Lower leg skin (tissue), 4 donors: ENCODE results near the gene F10. TPM values are rescaled to one million over a fixed set of nuclear protein-coding genes. Genes with fewer than 3 reads are reported as not detected.
A peak's percentile ranks its signal among the peaks of the same experiment; 100 is the strongest.

Experiments
- DNase-seq, 2 donors: peaks; one replicate each; pipeline ENCODE4 v3.0.0-alpha.2; 2019; ENCODE audit warnings: low spot score in 2 of 2
- H3K4me3 ChIP-seq: fragments of 200-600 bp; sonication (generic); 2 replicates; pipeline ENCODE4 v1.5.1; 2017; ENCODE audit warnings: mild to moderate bottlenecking, low read depth; ENCODE audit not compliant: poor library complexity, severe bottlenecking
- CTCF ChIP-seq, 3 donors: fragments of 450-650 bp; IDR thresholded peaks; one replicate each; pipeline ENCODE4 v1.5.1; 2016; ENCODE audit warnings: antibody characterized with exemption in 3 of 3, mild to moderate bottlenecking in 3 of 3, moderate library complexity in 2 of 3
- POLR2A ChIP-seq, 2 donors: fragments of 450-650 bp; IDR thresholded peaks; one replicate each; pipeline ENCODE4 v1.6.1; 2016 to 2017; ENCODE audit warnings: antibody characterized with exemption in 2 of 2, mild to moderate bottlenecking in 1 of 2, moderate library complexity in 1 of 2
- WGBS, 2 donors: methylation state at CpG; one replicate each; pipeline ENCODE4 v1.1.5; 2018; 5-methylcytosine and 5-hydroxymethylcytosine counted together
- intact Hi-C: fragments of 100-400 bp; cut with DNase I; formaldehyde crosslinking; loops from one replicate; pipeline ENCODE4 v1.15.0; 2023; ENCODE audit warnings: low total_unique reads
- total RNA-seq, 4 donors: library from RNA; depleted of rRNA; stranded (reverse); fragments of >200 nt; gene quantifications; one replicate each; pipeline ENCODE4 v1.1.0, GENCODE V29; 2016

Gene F10
- total RNA-seq, 4 donors from 2014 or later, result 6.5 to 31.0 (median 9.3) TPM

GRCh38 chr13:113135281-113135760 lies 12.7 kb downstream of the F10 start:
- H3K4me3 ChIP-seq, result no peak overlapping the region
- intact Hi-C loops, result no loop called here
- no peak for DNase-seq
- 90 to 91% methylated on average over 2 of the region's 2 CpGs for WGBS, 2 donors
- TF ChIP-seq POLR2A (IDR thresholded peaks at IDR 0.05), result no peak
- no peak for TF ChIP-seq CTCF (IDR thresholded peaks at IDR 0.05)

GRCh38 chr13:113137691-113138298 lies 15.2 kb downstream of the F10 start:
- TF ChIP-seq CTCF (IDR thresholded peaks at IDR 0.05), result no peak
- intact Hi-C loops, result no loop called here
- DNase-seq, result no peak
- WGBS, 2 donors, result 84 to 87% methylated on average over 11 of the region's 11 CpGs
- no peak overlapping the region for H3K4me3 ChIP-seq

GRCh38 chr13:113138792-113139551 lies 16.4 kb downstream of the F10 start:
- peak in 1 of 2 donors; percentile 52 for DNase-seq
- intact Hi-C loops, result no loop called here
- TF ChIP-seq CTCF (IDR thresholded peaks at IDR 0.05) (no peak), POLR2A (IDR thresholded peaks at IDR 0.05) (no peak)
- WGBS, 2 donors, result 80 to 82% methylated on average over 16 of the region's 16 CpGs
- no peak overlapping the region for H3K4me3 ChIP-seq

GRCh38 chr13:113139577-113139976 lies 17.0 kb downstream of the F10 start:
- TF ChIP-seq POLR2A (IDR thresholded peaks at IDR 0.05) (no peak), CTCF (IDR thresholded peaks at IDR 0.05) (no peak)
- WGBS, 2 donors, result 86% methylated on average over 5 of the region's 5 CpGs
- intact Hi-C loops, result no loop called here
- no peak for DNase-seq
- H3K4me3 ChIP-seq, result no peak overlapping the region

- 70 to 91% methylated on average over 24 to 25 of the region's 26 CpGs for WGBS, 2 donors
- TF ChIP-seq CTCF (IDR thresholded peaks at IDR 0.05), result no peak
- no peak for TF ChIP-seq POLR2A (IDR thresholded peaks at IDR 0.05)
- intact Hi-C loops, result no loop called here
- no peak overlapping the region for H3K4me3 ChIP-seq
- peak in 1 of 2 donors; percentile 85 for DNase-seq
Observed at GRCh38 chr13:113140677-113141600, 18.3 kb downstream of the F10 start.
